Activated CD8-positive, alpha-beta T cell treated with anti-CD3 and anti-CD28 coated beads for 36 hours (primary cell): ENCODE measurements around the gene OXGR1. TPM values are rescaled to one million over a fixed set of nuclear protein-coding genes. Genes with fewer than 3 reads are reported as not detected.

Experiments used
- ATAC-seq: fragments of 200-7000 bp; cut with Tn5 transposase; one replicate; pipeline ENCODE4 v1.10.0; 2021; ENCODE audit warnings: mild to moderate bottlenecking, moderate library complexity
- CTCF ChIA-PET: fragments of 350-600 bp; sonication (Branson Sonifier 250); formaldehyde crosslinking; loops from one replicate; lab custom pipeline; 2021; ENCODE audit warnings: antibody characterized with exemption; lab: Charles Lee
- POLR2A ChIA-PET: fragments of 350-600 bp; sonication (Branson Sonifier 250); formaldehyde crosslinking; loops from one replicate; lab custom pipeline; 2021; ENCODE audit warnings: antibody characterized with exemption; lab: Charles Lee
- DNase-seq: peaks from one replicate; pipeline ENCODE4 v3.0.0-alpha.2; 2020
- H3K27ac Mint-ChIP-seq: one replicate; pipeline ENCODE4 v1.8.0; 2021; ENCODE audit warnings: mild to moderate bottlenecking, mixed read lengths
- H3K27me3 Mint-ChIP-seq: one replicate; pipeline ENCODE4 v1.8.0; 2021; ENCODE audit warnings: mixed read lengths
- H3K36me3 Mint-ChIP-seq: one replicate; pipeline ENCODE4 v1.8.0; 2021; ENCODE audit warnings: low read depth, mixed read lengths
- H3K4me1 Mint-ChIP-seq: one replicate; pipeline ENCODE4 v1.8.0; 2021; ENCODE audit warnings: low read depth, mixed read lengths
- H3K4me3 Mint-ChIP-seq: one replicate; pipeline ENCODE4 v1.8.0; 2021; ENCODE audit warnings: mild to moderate bottlenecking, moderate library complexity, mixed read lengths
- H3K9me3 Mint-ChIP-seq: one replicate; pipeline ENCODE4 v1.8.0; 2021; ENCODE audit warnings: mixed read lengths
- intact Hi-C: fragments of 100-400 bp; cut with micrococcal nuclease; formaldehyde crosslinking; loops from one replicate; pipeline ENCODE4 v1.10.0; 2022
- total RNA-seq, 2 experiments: library from RNA; stranded (reverse); gene quantifications; one replicate each; pipeline ENCODE4 v1.2.3, GENCODE V29; 2021
- TF ChIP-seq, protein P1 (sequence below): fragments of 200-600 bp; IDR thresholded peaks from one replicate; pipeline ENCODE4 v1.8.0; 2022; ENCODE audit warnings: antibody characterized with exemption, mild to moderate bottlenecking

The OXGR1 gene
- total RNA-seq, 2 experiments from 2014 or later: not detected

- Mint-ChIP-seq H3K4me1 (no peaks in the 10 kb centered on the region), H3K9me3 (peaks cover 37% of the 10 kb centered on the region), H3K36me3 (no peaks in the 10 kb centered on the region), H3K27ac (no peak overlapping the region), H3K4me3 (no peak overlapping the region), H3K27me3 (no peaks in the 10 kb centered on the region)
- intact Hi-C loops: no loop called here
- DNase-seq (no peak), ATAC-seq (no peak)
- ChIA-PET CTCF (interaction anchor here (1.4 kb wide), 1 partner anchor 10 kb away, joined by 3 read pairs; no protein-coding TSS in a partner anchor), POLR2A (no interaction called here)
- TF ChIP-seq, protein P1, sequence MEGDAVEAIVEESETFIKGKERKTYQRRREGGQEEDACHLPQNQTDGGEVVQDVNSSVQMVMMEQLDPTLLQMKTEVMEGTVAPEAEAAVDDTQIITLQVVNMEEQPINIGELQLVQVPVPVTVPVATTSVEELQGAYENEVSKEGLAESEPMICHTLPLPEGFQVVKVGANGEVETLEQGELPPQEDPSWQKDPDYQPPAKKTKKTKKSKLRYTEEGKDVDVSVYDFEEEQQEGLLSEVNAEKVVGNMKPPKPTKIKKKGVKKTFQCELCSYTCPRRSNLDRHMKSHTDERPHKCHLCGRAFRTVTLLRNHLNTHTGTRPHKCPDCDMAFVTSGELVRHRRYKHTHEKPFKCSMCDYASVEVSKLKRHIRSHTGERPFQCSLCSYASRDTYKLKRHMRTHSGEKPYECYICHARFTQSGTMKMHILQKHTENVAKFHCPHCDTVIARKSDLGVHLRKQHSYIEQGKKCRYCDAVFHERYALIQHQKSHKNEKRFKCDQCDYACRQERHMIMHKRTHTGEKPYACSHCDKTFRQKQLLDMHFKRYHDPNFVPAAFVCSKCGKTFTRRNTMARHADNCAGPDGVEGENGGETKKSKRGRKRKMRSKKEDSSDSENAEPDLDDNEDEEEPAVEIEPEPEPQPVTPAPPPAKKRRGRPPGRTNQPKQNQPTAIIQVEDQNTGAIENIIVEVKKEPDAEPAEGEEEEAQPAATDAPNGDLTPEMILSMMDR: no peak
Measured at GRCh38 chr13:96967248-96967745, 27.0 kb downstream of the OXGR1 start.

GRCh38 chr13:96966415-96967102, 27.7 kb downstream of the OXGR1 start:
- CTCF ChIA-PET: interaction anchor here (1.4 kb wide), 1 partner anchor 9 kb away, joined by 3 read pairs; no protein-coding TSS in a partner anchor
- TF ChIP-seq, protein P1: no peak
- DNase-seq: no peak
- Mint-ChIP-seq H3K36me3 (no peaks in the 10 kb centered on the region), H3K27me3 (no peaks in the 10 kb centered on the region), H3K4me1 (no peaks in the 10 kb centered on the region), H3K27ac (no peak overlapping the region), H3K9me3 (peaks cover 37% of the 10 kb centered on the region), H3K4me3 (no peak overlapping the region)
- intact Hi-C loops: no loop called here
- ATAC-seq: no peak
- POLR2A ChIA-PET: no interaction called here

GRCh38 chr13:96963786-96964475, 30.3 kb downstream of the OXGR1 start:
- Mint-ChIP-seq H3K27me3 (no peaks in the 10 kb centered on the region), H3K36me3 (no peaks in the 10 kb centered on the region), H3K27ac (no peak overlapping the region), H3K4me3 (no peak overlapping the region), H3K4me1 (no peaks in the 10 kb centered on the region), H3K9me3 (peaks cover 20% of the 10 kb centered on the region)
- ChIA-PET POLR2A (interaction anchor here (0.6 kb wide), 1 partner anchor 1120 kb away, joined by 3 read pairs; no protein-coding TSS in a partner anchor), CTCF (no interaction called here)
- TF ChIP-seq, protein P1: no peak
- DNase-seq: no peak
- ATAC-seq: no peak
- intact Hi-C loops: no loop called here

GRCh38 chr13:96960379-96960778, 33.9 kb downstream of the OXGR1 start:
- ATAC-seq: no peak
- DNase-seq: no peak
- Mint-ChIP-seq H3K36me3 (no peaks in the 10 kb centered on the region), H3K4me3 (no peak overlapping the region), H3K27me3 (no peaks in the 10 kb centered on the region), H3K4me1 (no peaks in the 10 kb centered on the region), H3K9me3 (peaks cover 1% of the 10 kb centered on the region), H3K27ac (no peak overlapping the region)
- TF ChIP-seq, protein P1: no peak
- CTCF ChIA-PET: no interaction called here
- POLR2A ChIA-PET: interaction anchor here (0.6 kb wide), 1 partner anchor 1146 kb away, joined by 4 read pairs; no protein-coding TSS in a partner anchor
- intact Hi-C loops: no loop called here
